ENCODE results near the gene TTC3. TPM values are rescaled to one million over a fixed set of nuclear protein-coding genes. Genes with fewer than 3 reads are reported as not detected.
A peak's percentile ranks its signal among the peaks of the same experiment; 100 is the strongest.

The TTC3 gene
- total and polyA plus RNA-seq, 2 donors from 2014 or later, result 22.3 to 102 TPM

- H3K4me3 ChIP-seq (ENCODE audit: low read length in 3 of 3), result no peak overlapping the region
- peaks cover 0 to 9% (median 6%) of the 10 kb centered on the region in 3 donors for H3K4me1 ChIP-seq (ENCODE audit: control insufficient read depth in 2 of 3, insufficient read depth in 2 of 3, low read depth in 1 of 3, low read length in 3 of 3)
- peaks cover 12 to 27% (median 24%) of the 10 kb centered on the region in 3 donors for H3K36me3 ChIP-seq (ENCODE audit: control insufficient read depth in 2 of 3, insufficient read depth in 3 of 3, low read length in 3 of 3)
- no peak for TF ChIP-seq CTCF (IDR thresholded peaks at IDR 0.05; ENCODE audit: borderline replicate concordance, extremely low read depth, insufficient read depth)
- FAIRE-seq, result no peak
- no peaks in the 10 kb centered on the region for H3K9me3 ChIP-seq (ENCODE audit: control insufficient read depth in 2 of 3, insufficient read depth in 1 of 3, low read length in 3 of 3)
- intact Hi-C loops (cut with DNase I), result no loop called here
- no peak overlapping the region for H3K9ac ChIP-seq (ENCODE audit: low read length in 3 of 3)
- peak overlapping the region; percentile 47 to 57 for H3K27ac ChIP-seq (ENCODE audit: low read depth in 2 of 2, low read length in 2 of 2)
- no peaks in the 10 kb centered on the region for H3K27me3 ChIP-seq (ENCODE audit: control insufficient read depth, insufficient read depth, low read length)
- peak in 3 of 5 donors; percentile 60 to 76 (median 69) for DNase-seq
These were observed 103.7 kb downstream of the TTC3 start for GRCh38 chr21:37176716-37177115.

GRCh38 chr21:37181059-37181458 lies 108.0 kb downstream of the TTC3 start:
- peaks cover 0 to 9% (median 6%) of the 10 kb centered on the region in 3 donors for H3K4me1 ChIP-seq (ENCODE audit: control insufficient read depth in 2 of 3, insufficient read depth in 2 of 3, low read depth in 1 of 3, low read length in 3 of 3)
- intact Hi-C loops (cut with DNase I), result no loop called here
- H3K27me3 ChIP-seq (ENCODE audit: control insufficient read depth, insufficient read depth, low read length), result no peaks in the 10 kb centered on the region
- DNase-seq, result no peak
- no peak overlapping the region for H3K4me3 ChIP-seq (ENCODE audit: low read length in 3 of 3)
- H3K9ac ChIP-seq (ENCODE audit: low read length in 3 of 3), result no peak overlapping the region
- H3K27ac ChIP-seq (ENCODE audit: low read depth in 2 of 2, low read length in 2 of 2), result no peak overlapping the region
- H3K36me3 ChIP-seq (ENCODE audit: control insufficient read depth in 2 of 3, insufficient read depth in 3 of 3, low read length in 3 of 3), result peaks cover 12 to 21% (median 12%) of the 10 kb centered on the region in 3 donors
- H3K9me3 ChIP-seq (ENCODE audit: control insufficient read depth in 2 of 3, insufficient read depth in 1 of 3, low read length in 3 of 3), result no peaks in the 10 kb centered on the region
- FAIRE-seq, result no peak
- TF ChIP-seq CTCF (IDR thresholded peaks at IDR 0.05; ENCODE audit: borderline replicate concordance, extremely low read depth, insufficient read depth), result no peak

GRCh38 chr21:37182222-37182621 lies 109.2 kb downstream of the TTC3 start:
- Histone ChIP-seq H3K36me3 (ENCODE audit: control insufficient read depth in 2 of 3, insufficient read depth in 3 of 3, low read length in 3 of 3) (peaks cover 10 to 25% (median 16%) of the 10 kb centered on the region in 3 donors), H3K4me3 (ENCODE audit: low read length in 3 of 3) (no peak overlapping the region)
- FAIRE-seq, result no peak

More at GRCh38 chr21:37182222-37182621, 109.2 kb downstream of the TTC3 start:
- H3K4me1 ChIP-seq (ENCODE audit: control insufficient read depth in 2 of 3, insufficient read depth in 2 of 3, low read depth in 1 of 3, low read length in 3 of 3), result peaks cover 0 to 4% (median under 1%) of the 10 kb centered on the region in 3 donors
- no peaks in the 10 kb centered on the region for H3K9me3 ChIP-seq (ENCODE audit: control insufficient read depth in 2 of 3, insufficient read depth in 1 of 3, low read length in 3 of 3)
- TF ChIP-seq CTCF (IDR thresholded peaks at IDR 0.05; ENCODE audit: borderline replicate concordance, extremely low read depth, insufficient read depth), result no peak
- intact Hi-C loops (cut with DNase I), result no loop called here
- no peaks in the 10 kb centered on the region for H3K27me3 ChIP-seq (ENCODE audit: control insufficient read depth, insufficient read depth, low read length)
- H3K9ac ChIP-seq (ENCODE audit: low read length in 3 of 3), result no peak overlapping the region
- DNase-seq, result no peak
- no peak overlapping the region for H3K27ac ChIP-seq (ENCODE audit: low read depth in 2 of 2, low read length in 2 of 2)

Measured in kidney (tissue), 14 donors.